GM19035 (cell line): ENCODE measurements around the gene GBX1.

ENCODE experiments used
- ATAC-seq: cut with Tn5 transposase; IDR thresholded peaks from one replicate; pipeline ENCODE4 v1.9.1; 2021; ENCODE audit not compliant: unreplicated experiment

The GBX1 gene

GRCh38 chr7:151167197-151167961 lies at the start of gene GBX1:
GBX1 (minus strand) TSS chr7:151167694; CDS start chr7:151167548, 146 bp downstream.
- ATAC-seq = no peak

- no peak for ATAC-seq
Observed at GRCh38 chr7:151215396-151215795, 47.9 kb upstream of the GBX1 start.

- no peak for ATAC-seq
Observed at GRCh38 chr7:151213826-151214225, 46.3 kb upstream of the GBX1 start.

- ATAC-seq = no peak
Observed at GRCh38 chr7:151212626-151213025, 45.1 kb upstream of the GBX1 start.

GRCh38 chr7:151211155-151211772 lies 43.8 kb upstream of the GBX1 start:
- no peak for ATAC-seq

GRCh38 chr7:151210087-151210854 lies 42.8 kb upstream of the GBX1 start, which contains the start of gene H2BK1:
H2BK1 (minus strand) TSS chr7:151210488; CDS start chr7:151210318, 170 bp downstream.
- ATAC-seq = no peak

GRCh38 chr7:151209588-151209987 lies 42.1 kb upstream of the GBX1 start:
- ATAC-seq = no peak

- ATAC-seq = no peak
Observed at GRCh38 chr7:151208253-151208862, 40.9 kb upstream of the GBX1 start.

- ATAC-seq = no peak
Observed at GRCh38 chr7:151207804-151208203, 40.3 kb upstream of the GBX1 start.

- no peak for ATAC-seq
Observed at GRCh38 chr7:151207315-151207714, 39.8 kb upstream of the GBX1 start.

GRCh38 chr7:151206914-151207313 lies 39.4 kb upstream of the GBX1 start:
- ATAC-seq = no peak

GRCh38 chr7:151205730-151206129 lies 38.2 kb upstream of the GBX1 start:
- ATAC-seq = no peak

GRCh38 chr7:151204383-151205032 lies 37.0 kb upstream of the GBX1 start:
- no peak for ATAC-seq

GRCh38 chr7:151202836-151203235 lies 35.3 kb upstream of the GBX1 start:
- ATAC-seq = no peak

- ATAC-seq = no peak
Observed at GRCh38 chr7:151201751-151202150, 34.3 kb upstream of the GBX1 start.

GRCh38 chr7:151201344-151201743 lies 33.9 kb upstream of the GBX1 start:
- no peak for ATAC-seq

GRCh38 chr7:151198945-151199848 lies 31.7 kb upstream of the GBX1 start:
- ATAC-seq = no peak

GRCh38 chr7:151197932-151198331 lies 30.4 kb upstream of the GBX1 start:
- ATAC-seq = no peak

- no peak for ATAC-seq
Observed at GRCh38 chr7:151195616-151196450, 28.3 kb upstream of the GBX1 start.
